Cardiac muscle cell (in vitro differentiated cells and primary cell): ENCODE results near the gene C11orf65. TPM values are rescaled to one million over a fixed set of nuclear protein-coding genes. Genes with fewer than 3 reads are reported as not detected.

Source experiments
- DNase-seq, 2 donors: peaks; one replicate each; pipeline versions ENCODE4 v3.0.0 to v3.0.0-alpha.2; 2010 to 2017; ENCODE audit warnings: low read depth in 1 of 2, low spot score in 1 of 2
- H3K27ac ChIP-seq: fragments of 200-600 bp; sonication (generic); 2 replicates; pipeline ENCODE4 v1.5.1; 2016
- H3K27me3 ChIP-seq: fragments of 200-600 bp; sonication (generic); 2 replicates; pipeline ENCODE4 v1.6.0; 2016; ENCODE audit warnings: control low read depth
- H3K36me3 ChIP-seq: fragments of 200-600 bp; sonication (generic); 2 replicates; pipeline ENCODE4 v1.5.1; 2016; ENCODE audit warnings: control low read depth
- H3K4me1 ChIP-seq: fragments of 200-600 bp; sonication (generic); 2 replicates; pipeline ENCODE4 v1.8.1; 2017; ENCODE audit warnings: low read depth, mild to moderate bottlenecking, mixed run types
- H3K4me3 ChIP-seq: fragments of 200-600 bp; sonication (generic); 2 replicates; pipeline ENCODE4 v1.5.1; 2016; ENCODE audit warnings: mild to moderate bottlenecking
- H3K9me3 ChIP-seq: fragments of 200-600 bp; sonication (generic); 2 replicates; pipeline ENCODE4 v1.5.1; 2017; ENCODE audit warnings: low read depth, mild to moderate bottlenecking, control low read depth
- polyA plus RNA-seq: library from polyadenylated mRNA; unstranded; fragments of >200 nt; fragmentation: Nextera tagmentation; extraction: Ambion mirVana; gene quantifications from 2 replicates; pipeline ENCODE4 v1.2.1, GENCODE V29; 2016
- total RNA-seq: library from RNA; depleted of rRNA; stranded (reverse); fragments of >200 nt; gene quantifications from 2 replicates; pipeline ENCODE4 v1.2.3, GENCODE V29; 2016
- TF ChIP-seq, protein P1 (sequence below): IDR thresholded peaks from 2 replicates; pipeline ENCODE4 v1.5.1; 2012; ENCODE audit warnings: low read depth, mild to moderate bottlenecking, low read length

C11orf65 gene
- total and polyA plus RNA-seq, 2 experiments from 2014 or later = 1.4 to 1.6 TPM

DNA sequence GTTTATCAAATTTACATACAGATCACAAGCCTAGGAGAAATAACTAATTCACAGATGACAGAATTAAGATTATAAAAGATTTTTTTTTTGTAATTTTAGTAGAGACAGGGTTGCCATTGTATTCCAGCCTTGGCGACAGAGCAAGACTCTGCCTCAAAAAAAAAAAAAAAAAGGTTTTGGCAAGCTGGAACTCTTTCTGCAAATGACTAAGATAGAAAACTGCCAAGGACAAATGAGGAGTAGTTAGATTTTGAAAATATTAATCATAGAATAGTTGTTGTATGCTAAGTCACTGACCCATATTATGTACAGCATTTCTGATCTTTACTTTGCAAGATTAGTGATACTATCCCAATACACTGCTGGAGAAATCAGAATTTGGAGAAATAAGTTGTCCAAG, 99.2 kb downstream of the C11orf65 start:
- no peak overlapping the region for H3K4me3 ChIP-seq
- H3K27ac ChIP-seq = no peak overlapping the region
- H3K36me3 ChIP-seq = peaks cover 7% of the 10 kb centered on the region
- no peaks in the 10 kb centered on the region for H3K9me3 ChIP-seq
- TF ChIP-seq, protein P1, sequence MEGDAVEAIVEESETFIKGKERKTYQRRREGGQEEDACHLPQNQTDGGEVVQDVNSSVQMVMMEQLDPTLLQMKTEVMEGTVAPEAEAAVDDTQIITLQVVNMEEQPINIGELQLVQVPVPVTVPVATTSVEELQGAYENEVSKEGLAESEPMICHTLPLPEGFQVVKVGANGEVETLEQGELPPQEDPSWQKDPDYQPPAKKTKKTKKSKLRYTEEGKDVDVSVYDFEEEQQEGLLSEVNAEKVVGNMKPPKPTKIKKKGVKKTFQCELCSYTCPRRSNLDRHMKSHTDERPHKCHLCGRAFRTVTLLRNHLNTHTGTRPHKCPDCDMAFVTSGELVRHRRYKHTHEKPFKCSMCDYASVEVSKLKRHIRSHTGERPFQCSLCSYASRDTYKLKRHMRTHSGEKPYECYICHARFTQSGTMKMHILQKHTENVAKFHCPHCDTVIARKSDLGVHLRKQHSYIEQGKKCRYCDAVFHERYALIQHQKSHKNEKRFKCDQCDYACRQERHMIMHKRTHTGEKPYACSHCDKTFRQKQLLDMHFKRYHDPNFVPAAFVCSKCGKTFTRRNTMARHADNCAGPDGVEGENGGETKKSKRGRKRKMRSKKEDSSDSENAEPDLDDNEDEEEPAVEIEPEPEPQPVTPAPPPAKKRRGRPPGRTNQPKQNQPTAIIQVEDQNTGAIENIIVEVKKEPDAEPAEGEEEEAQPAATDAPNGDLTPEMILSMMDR = no peak
- peak in 1 of 2 donors; percentile 5 for DNase-seq
- no peaks in the 10 kb centered on the region for H3K27me3 ChIP-seq
- no peaks in the 10 kb centered on the region for H3K4me1 ChIP-seq

- Histone ChIP-seq H3K27me3 (no peaks in the 10 kb centered on the region), H3K27ac (no peak overlapping the region), H3K9me3 (no peaks in the 10 kb centered on the region), H3K4me1 (no peaks in the 10 kb centered on the region), H3K4me3 (no peak overlapping the region), H3K36me3 (peaks cover 7% of the 10 kb centered on the region)
- no peak for DNase-seq
- TF ChIP-seq, protein P1 = no peak
Measured at GRCh38 chr11:108364159-108364558, 103.2 kb downstream of the C11orf65 start.

GRCh38 chr11:108351468-108351867, 115.9 kb downstream of the C11orf65 start:
- Histone ChIP-seq H3K4me3 (no peak overlapping the region), H3K27ac (no peak overlapping the region), H3K27me3 (no peaks in the 10 kb centered on the region), H3K36me3 (peaks cover 66% of the 10 kb centered on the region), H3K9me3 (no peaks in the 10 kb centered on the region), H3K4me1 (no peaks in the 10 kb centered on the region)
- TF ChIP-seq, protein P1 = no peak
- no peak for DNase-seq

- Histone ChIP-seq H3K4me3 (no peak overlapping the region), H3K9me3 (no peaks in the 10 kb centered on the region), H3K27me3 (no peaks in the 10 kb centered on the region), H3K36me3 (peaks cover 32% of the 10 kb centered on the region), H3K4me1 (no peaks in the 10 kb centered on the region), H3K27ac (no peak overlapping the region)
- DNase-seq = no peak
- TF ChIP-seq, protein P1 = no peak
Measured at GRCh38 chr11:108346451-108346850, 120.9 kb downstream of the C11orf65 start.

DNA sequence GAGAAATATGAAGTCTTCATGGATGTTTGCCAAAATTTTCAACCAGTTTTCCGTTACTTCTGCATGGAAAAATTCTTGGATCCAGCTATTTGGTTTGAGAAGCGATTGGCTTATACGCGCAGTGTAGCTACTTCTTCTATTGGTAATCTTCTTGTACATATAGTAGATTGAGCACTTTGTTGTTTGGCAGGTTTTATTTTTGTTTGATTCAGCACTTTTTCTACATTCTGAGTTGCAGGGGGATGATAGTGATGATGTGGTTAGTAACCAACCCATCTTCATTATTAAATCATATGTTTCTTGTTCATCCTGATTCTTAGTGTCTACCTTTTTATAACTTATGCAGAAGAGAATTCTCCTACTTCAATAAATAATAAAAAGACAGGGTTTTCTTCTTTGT, 121.6 kb downstream of the C11orf65 start:
- Histone ChIP-seq H3K27ac (no peak overlapping the region), H3K9me3 (no peaks in the 10 kb centered on the region), H3K4me1 (no peaks in the 10 kb centered on the region), H3K4me3 (no peak overlapping the region), H3K36me3 (peaks cover 27% of the 10 kb centered on the region), H3K27me3 (no peaks in the 10 kb centered on the region)
- no peak for DNase-seq
- TF ChIP-seq, protein P1 = no peak

DNA sequence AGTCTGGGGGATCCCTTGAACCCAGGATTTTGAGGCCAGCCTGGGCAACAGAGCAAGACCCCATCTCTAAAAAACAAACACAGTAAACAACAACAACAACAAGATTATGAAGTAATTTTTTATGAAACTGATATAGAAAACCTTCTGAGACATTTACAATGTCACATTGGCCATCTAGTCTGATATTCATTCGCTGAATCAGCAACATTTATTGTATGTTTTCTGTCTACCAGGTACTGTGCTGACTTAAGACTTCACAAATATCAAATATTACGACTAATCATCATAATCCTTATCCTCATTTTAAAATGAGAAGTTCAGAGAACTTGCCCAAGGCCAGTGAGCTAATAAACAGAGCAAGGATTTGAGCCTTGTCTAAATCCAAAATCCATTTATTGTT, 123.6 kb downstream of the C11orf65 start:
- no peak for DNase-seq
- Histone ChIP-seq H3K9me3 (no peaks in the 10 kb centered on the region), H3K27me3 (no peaks in the 10 kb centered on the region), H3K27ac (no peak overlapping the region), H3K36me3 (peaks cover 18% of the 10 kb centered on the region), H3K4me1 (no peaks in the 10 kb centered on the region), H3K4me3 (no peak overlapping the region)
- TF ChIP-seq, protein P1 = no peak
